Stimulated activated CD8-positive, alpha-beta memory T cell treated with anti-CD3 and anti-CD28 coated beads, Interleukin-7, amount 100 ng/mL, for 48 hours (primary cell): ENCODE measurements around the gene PPP1R26.
"Not testable (repeated sequence)": the region's sequence is repeated elsewhere in the genome, so short reads cannot be mapped to it uniquely, and the experiment has no call there.

ENCODE experiments used
- DNase-seq, 2 donors: peaks; one replicate each; pipeline ENCODE4 v3.0.0-alpha.2; 2020; ENCODE audit warnings: low read depth in 1 of 2; ENCODE audit errors: extremely low read depth in 1 of 2

Gene PPP1R26

GRCh38 chr9:135534192-135534711 lies 54.7 kb downstream of the PPP1R26 start:
- DNase-seq, result not testable (repeated sequence)

DNA sequence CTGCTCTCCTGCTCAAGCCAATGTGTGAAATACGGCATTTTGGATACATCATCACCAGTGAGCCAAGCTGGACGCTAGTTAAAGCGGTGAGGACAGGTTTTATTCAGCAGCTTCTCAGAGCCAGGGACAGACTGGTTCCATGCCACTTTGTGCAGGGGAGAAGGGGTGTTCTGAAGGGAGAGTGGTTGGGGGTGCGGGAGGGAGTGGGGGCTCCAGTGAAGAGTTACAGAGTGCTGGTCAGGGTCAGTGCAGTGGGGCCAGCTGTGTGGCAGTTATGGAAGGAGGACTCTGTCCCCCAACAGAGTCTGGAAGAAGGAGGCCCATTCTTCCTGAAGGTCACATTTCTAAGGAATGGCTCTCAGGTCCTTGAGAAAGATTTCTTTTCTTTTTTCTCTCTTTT lies 55.2 kb downstream of the PPP1R26 start:
- not testable (repeated sequence) for DNase-seq

- DNase-seq, result not testable (repeated sequence)
These were observed 56.0 kb downstream of the PPP1R26 start for GRCh38 chr9:135535631-135536030.

DNA sequence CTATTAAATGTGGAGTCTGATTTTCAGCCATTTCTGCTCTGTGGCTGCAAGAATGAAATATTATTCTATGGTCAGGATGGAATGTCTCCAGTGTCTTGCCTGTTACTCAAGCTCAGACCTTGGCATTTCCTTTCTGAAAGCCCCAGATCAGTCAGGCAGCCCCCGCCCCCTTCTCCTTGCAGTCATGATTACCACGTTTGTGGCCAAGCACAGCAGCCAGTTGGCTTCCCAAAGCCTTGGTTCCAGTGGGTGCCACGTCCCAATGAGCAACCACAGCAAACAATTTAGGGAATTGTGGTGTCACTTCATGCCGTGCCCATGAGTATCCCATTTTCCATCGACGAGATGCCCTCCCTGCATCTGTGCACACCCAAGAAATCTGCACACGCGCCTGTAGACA lies 56.6 kb downstream of the PPP1R26 start:
- DNase-seq, result no peak
